Left ventricle myocardium inferior (tissue), 1 donor: ENCODE measurements around the gene VCAN. TPM values are rescaled to one million over a fixed set of nuclear protein-coding genes. Genes with fewer than 3 reads are reported as not detected.

Source experiments
- DNase-seq: peaks from one replicate; pipeline ENCODE4 v3.0.0-alpha.2; 2020
- H3K27ac ChIP-seq: fragments of 200-600 bp; replicated peaks from 2 replicates; pipeline ENCODE4 v1.8.0; 2021
- H3K27me3 ChIP-seq: fragments of 200-600 bp; 2 replicates; pipeline ENCODE4 v1.8.0; 2021; ENCODE audit warnings: low read depth
- H3K36me3 ChIP-seq: fragments of 200-600 bp; 2 replicates; pipeline ENCODE4 v1.8.0; 2021
- H3K4me1 ChIP-seq: fragments of 200-600 bp; 2 replicates; pipeline ENCODE4 v1.8.0; 2021
- H3K4me3 ChIP-seq: fragments of 200-600 bp; 2 replicates; pipeline ENCODE4 v1.8.0; 2021; ENCODE audit warnings: mild to moderate bottlenecking, moderate library complexity
- H3K9me3 ChIP-seq: fragments of 200-600 bp; replicated peaks from 2 replicates; pipeline ENCODE4 v1.8.0; 2021
- CTCF ChIP-seq: fragments of 200-600 bp; IDR thresholded peaks from 2 replicates; pipeline ENCODE4 v1.8.0; 2021; ENCODE audit warnings: antibody characterized with exemption, mild to moderate bottlenecking, borderline replicate concordance
- intact Hi-C: fragments of 100-400 bp; cut with micrococcal nuclease; formaldehyde crosslinking; loops from one replicate; pipeline ENCODE4 v1.11.0; 2022
- total RNA-seq: library from RNA; stranded (reverse); fragmentation: NEBNext Ultra II Directional; extraction: Animal tissue kit (Norgen Biotek cat#: 25700); gene quantifications from one replicate; pipeline ENCODE4 v1.2.1, GENCODE V29; 2021
- donor health status: DM: no; HTN: yes; CAD: no; lungs with severe emphysema.

Gene VCAN
- total RNA-seq, 1 donor from 2014 or later, result 25.2 TPM

DNA sequence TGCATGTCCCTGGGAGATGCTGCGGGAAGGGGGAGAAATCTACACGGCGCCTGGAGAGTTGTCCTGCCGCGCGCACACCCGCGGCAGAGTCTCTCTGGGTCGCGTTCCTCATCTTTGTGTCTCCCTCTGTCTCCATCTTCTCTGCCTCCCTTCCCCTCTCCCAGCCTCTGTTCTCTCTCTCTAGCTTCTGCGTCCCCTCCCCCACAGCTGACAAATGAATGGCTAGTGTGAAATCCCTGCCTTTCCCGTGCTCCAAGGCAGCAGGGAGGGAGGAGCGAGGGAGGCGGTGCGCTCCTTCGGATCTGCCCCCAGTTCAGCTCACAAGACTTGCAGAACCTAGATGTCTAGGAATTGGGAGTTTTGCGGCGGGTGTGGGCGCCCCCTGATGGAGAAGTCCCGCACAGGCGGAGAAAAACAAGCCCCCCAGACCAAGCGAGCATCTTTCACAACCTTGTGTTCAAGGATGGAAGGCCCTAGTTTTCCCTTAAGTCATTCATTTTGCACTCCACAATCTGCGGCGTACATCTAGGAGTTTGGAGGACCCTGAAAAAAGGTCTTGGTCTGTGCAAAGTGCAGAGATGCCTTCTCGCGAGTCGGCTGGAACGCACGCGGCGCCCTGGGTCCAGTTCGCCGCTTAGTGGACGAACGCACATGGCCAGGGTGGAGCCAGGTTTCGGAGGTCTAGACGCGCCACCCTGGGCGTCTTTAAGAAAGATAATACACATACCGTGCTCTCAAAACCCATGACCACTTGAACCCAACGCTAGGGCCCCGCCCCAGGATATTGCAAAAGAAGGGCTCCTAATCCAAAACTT lies 2.0 kb downstream of the VCAN start:
- intact Hi-C loops, result no loop called here
- Histone ChIP-seq H3K27ac (peak overlapping the region; percentile 81), H3K4me1 (peaks cover 43% of the 10 kb centered on the region), H3K27me3 (peaks cover 98% of the 10 kb centered on the region), H3K9me3 (no peaks in the 10 kb centered on the region), H3K36me3 (no peaks in the 10 kb centered on the region), H3K4me3 (peak overlapping the region; percentile 67)
- peak; percentile 85 for TF ChIP-seq CTCF
- peak; percentile 89 for DNase-seq

- Histone ChIP-seq H3K4me1 (peaks cover 43% of the 10 kb centered on the region), H3K36me3 (no peaks in the 10 kb centered on the region), H3K27ac (peak overlapping the region; percentile 81), H3K9me3 (no peaks in the 10 kb centered on the region), H3K27me3 (peaks cover 100% of the 10 kb centered on the region), H3K4me3 (peak overlapping the region; percentile 67)
- TF ChIP-seq CTCF, result no peak
- intact Hi-C loops, result no loop called here
- DNase-seq, result peak; percentile 84
These were observed 2.7 kb downstream of the VCAN start for GRCh38 chr5:83474161-83474796.

GRCh38 chr5:83474991-83475390 lies 3.4 kb downstream of the VCAN start:
- Histone ChIP-seq H3K4me3 (peak overlapping the region; percentile 67), H3K27me3 (peaks cover 98% of the 10 kb centered on the region), H3K27ac (peak overlapping the region; percentile 81), H3K36me3 (no peaks in the 10 kb centered on the region), H3K9me3 (no peaks in the 10 kb centered on the region), H3K4me1 (peaks cover 43% of the 10 kb centered on the region)
- intact Hi-C loops, result no loop called here
- TF ChIP-seq CTCF, result no peak
- DNase-seq, result no peak

DNA sequence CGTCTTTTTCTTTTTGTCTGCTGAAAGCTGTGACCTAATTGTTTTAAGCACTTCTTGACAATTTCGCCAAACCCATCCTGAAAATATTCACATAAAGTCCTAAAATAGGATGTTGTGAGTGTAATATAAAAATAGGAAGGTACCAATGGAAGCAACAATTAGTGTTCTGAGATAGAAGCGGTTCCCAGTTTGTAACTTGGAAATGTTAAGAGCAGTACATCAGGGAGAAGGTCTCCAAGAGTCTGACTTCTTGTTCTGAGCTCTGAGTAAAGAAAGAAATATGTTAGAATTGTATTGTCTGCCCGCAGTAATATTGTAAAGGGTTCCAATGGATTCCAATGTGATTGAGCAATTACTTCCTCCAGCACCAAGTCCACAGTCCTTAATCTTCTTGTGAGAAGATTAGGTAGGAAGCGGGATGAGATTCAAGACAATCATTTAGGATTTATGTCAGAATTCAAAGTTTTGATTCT lies 3.9 kb downstream of the VCAN start:
- peak overlapping the region; percentile 67 for H3K4me3 ChIP-seq
- H3K27me3 ChIP-seq, result peaks cover 94% of the 10 kb centered on the region
- intact Hi-C loops, result no loop called here
- peak overlapping the region; percentile 81 for H3K27ac ChIP-seq
- H3K4me1 ChIP-seq, result peaks cover 43% of the 10 kb centered on the region
- no peak for TF ChIP-seq CTCF
- no peaks in the 10 kb centered on the region for H3K36me3 ChIP-seq
- H3K9me3 ChIP-seq, result no peaks in the 10 kb centered on the region
- no peak for DNase-seq

- DNase-seq, result no peak
- Histone ChIP-seq H3K4me1 (peaks cover 40% of the 10 kb centered on the region), H3K36me3 (no peaks in the 10 kb centered on the region), H3K27ac (peak overlapping the region; percentile 81), H3K27me3 (peaks cover 87% of the 10 kb centered on the region), H3K9me3 (no peaks in the 10 kb centered on the region), H3K4me3 (no peak overlapping the region)
- TF ChIP-seq CTCF, result no peak
- intact Hi-C loops, result no loop called here
These were observed 4.6 kb downstream of the VCAN start for GRCh38 chr5:83475935-83476814.
